Neuronal stem cell (in vitro differentiated cells): Measurements from ENCODE around the gene C22orf23.

Experiments used
- DNase-seq: peaks from one replicate; pipeline ENCODE4 v3.0.0-alpha.2; 2013; ENCODE audit warnings: low spot score
- H2AFZ ChIP-seq: one replicate; pipeline ENCODE4 v1.6.1; 2013; ENCODE audit warnings: mild to moderate bottlenecking, low read length, inconsistent platforms
- H2AK5ac ChIP-seq: 2 replicates; pipeline ENCODE4 v1.6.1; 2013; ENCODE audit warnings: low read depth, mild to moderate bottlenecking, inconsistent platforms, low read length, moderate library complexity, mixed read lengths
- H2BK120ac ChIP-seq: 2 replicates; pipeline ENCODE4 v1.6.1; 2013; ENCODE audit warnings: low read depth, mild to moderate bottlenecking, inconsistent platforms, low read length, moderate library complexity, mixed read lengths
- H2BK12ac ChIP-seq: one replicate; pipeline ENCODE4 v1.6.1; 2013; ENCODE audit warnings: low read length, inconsistent platforms
- H2BK15ac ChIP-seq: 2 replicates; pipeline ENCODE4 v1.6.1; 2013; ENCODE audit warnings: mild to moderate bottlenecking, low read length, inconsistent platforms, mixed read lengths
- H2BK5ac ChIP-seq: one replicate; pipeline ENCODE4 v1.6.1; 2013; ENCODE audit warnings: inconsistent platforms, mild to moderate bottlenecking, low read length, moderate library complexity
- H3K14ac ChIP-seq: one replicate; pipeline ENCODE4 v1.6.1; 2013; ENCODE audit warnings: low read length, inconsistent platforms
- H3K18ac ChIP-seq: 2 replicates; pipeline ENCODE4 v1.6.1; 2013; ENCODE audit warnings: low read length, inconsistent platforms
- H3K23ac ChIP-seq: 2 replicates; pipeline ENCODE4 v1.6.1; 2013; ENCODE audit warnings: low read depth, mild to moderate bottlenecking, mixed read lengths, low read length, inconsistent platforms; ENCODE audit not compliant: poor library complexity
- H3K27ac ChIP-seq: replicated peaks from 3 replicates; pipeline ENCODE4 v1.5.1; 2013; ENCODE audit warnings: low read length, inconsistent platforms
- H3K27me3 ChIP-seq, 3 experiments: 2 replicates each; pipeline ENCODE4 v1.6.1; 2013; ENCODE audit warnings: low read length in 3 of 3, mild to moderate bottlenecking in 2 of 3, inconsistent platforms in 1 of 3, low read depth in 1 of 3, mixed read lengths in 1 of 3, moderate library complexity in 1 of 3; ENCODE audit not compliant: control insufficient read depth in 3 of 3, insufficient read depth in 3 of 3
- H3K36me3 ChIP-seq, 2 donors: replicated peaks in 1 of 2; 2 replicates each; pipeline ENCODE4 v1.6.1; 2013; ENCODE audit warnings: low read length in 2 of 2; ENCODE audit not compliant: control insufficient read depth in 2 of 2, insufficient read depth in 2 of 2
- H3K4ac ChIP-seq: 2 replicates; pipeline ENCODE4 v1.6.1; 2013; ENCODE audit warnings: inconsistent platforms, mild to moderate bottlenecking, low read length, moderate library complexity
- H3K4me1 ChIP-seq, 2 donors: 1 replicate in 1 of 2; 2 replicates in 1 of 2; pipeline ENCODE4 v1.6.1; 2013; ENCODE audit warnings: low read length in 2 of 2, low read depth in 1 of 2; ENCODE audit not compliant: control insufficient read depth in 2 of 2, insufficient read depth in 1 of 2
- H3K4me2 ChIP-seq: one replicate; pipeline ENCODE4 v1.6.1; 2013; ENCODE audit warnings: mild to moderate bottlenecking, low read length, inconsistent platforms; ENCODE audit not compliant: insufficient read depth, poor library complexity, severe bottlenecking
- H3K4me3 ChIP-seq, 2 donors: 2 replicates each; pipeline ENCODE4 v1.5.1; 2013; ENCODE audit warnings: low read length in 2 of 2, mild to moderate bottlenecking in 2 of 2, inconsistent platforms in 1 of 2, moderate library complexity in 1 of 2
- H3K79me1 ChIP-seq: one replicate; pipeline ENCODE4 v1.6.1; 2013; ENCODE audit warnings: low read depth, mild to moderate bottlenecking, inconsistent platforms, low read length, moderate library complexity
- H3K9ac ChIP-seq: one replicate; pipeline ENCODE4 v1.6.1; 2013; ENCODE audit warnings: mild to moderate bottlenecking, low read depth, low read length, inconsistent platforms; ENCODE audit not compliant: poor library complexity
- H3K9me3 ChIP-seq, 2 donors: replicated peaks in 1 of 2; 2 replicates each; pipeline versions ENCODE3 to v1.6.1; 2013; ENCODE audit warnings: low read length in 2 of 2, mild to moderate bottlenecking in 2 of 2, inconsistent platforms in 1 of 2, low read depth in 1 of 2, mixed read lengths in 1 of 2, moderate library complexity in 1 of 2; ENCODE audit not compliant: control insufficient read depth in 2 of 2, insufficient read depth in 1 of 2
- H4K8ac ChIP-seq: one replicate; pipeline ENCODE4 v1.6.1; 2013; ENCODE audit warnings: low read depth, mild to moderate bottlenecking, inconsistent platforms, low read length, moderate library complexity
- H4K91ac ChIP-seq: one replicate; pipeline ENCODE4 v1.6.1; 2013; ENCODE audit warnings: low read length, low read depth, mild to moderate bottlenecking, inconsistent platforms; ENCODE audit not compliant: poor library complexity
- WGBS, 2 donors: extraction: QIAGEN DNeasy Blood & Tissue Kit; methylation state at CpG; one replicate each; pipeline ENCODE4 v1.1.7; 2013; ENCODE audit warnings: missing lambda C conversion rate in 2 of 2, mixed read lengths in 1 of 2; ENCODE audit not compliant: insufficient read length in 2 of 2, insufficient replicate concordance in 1 of 2; ENCODE audit errors: extremely low coverage in 2 of 2; 5-methylcytosine and 5-hydroxymethylcytosine counted together

C22orf23 gene

DNA sequence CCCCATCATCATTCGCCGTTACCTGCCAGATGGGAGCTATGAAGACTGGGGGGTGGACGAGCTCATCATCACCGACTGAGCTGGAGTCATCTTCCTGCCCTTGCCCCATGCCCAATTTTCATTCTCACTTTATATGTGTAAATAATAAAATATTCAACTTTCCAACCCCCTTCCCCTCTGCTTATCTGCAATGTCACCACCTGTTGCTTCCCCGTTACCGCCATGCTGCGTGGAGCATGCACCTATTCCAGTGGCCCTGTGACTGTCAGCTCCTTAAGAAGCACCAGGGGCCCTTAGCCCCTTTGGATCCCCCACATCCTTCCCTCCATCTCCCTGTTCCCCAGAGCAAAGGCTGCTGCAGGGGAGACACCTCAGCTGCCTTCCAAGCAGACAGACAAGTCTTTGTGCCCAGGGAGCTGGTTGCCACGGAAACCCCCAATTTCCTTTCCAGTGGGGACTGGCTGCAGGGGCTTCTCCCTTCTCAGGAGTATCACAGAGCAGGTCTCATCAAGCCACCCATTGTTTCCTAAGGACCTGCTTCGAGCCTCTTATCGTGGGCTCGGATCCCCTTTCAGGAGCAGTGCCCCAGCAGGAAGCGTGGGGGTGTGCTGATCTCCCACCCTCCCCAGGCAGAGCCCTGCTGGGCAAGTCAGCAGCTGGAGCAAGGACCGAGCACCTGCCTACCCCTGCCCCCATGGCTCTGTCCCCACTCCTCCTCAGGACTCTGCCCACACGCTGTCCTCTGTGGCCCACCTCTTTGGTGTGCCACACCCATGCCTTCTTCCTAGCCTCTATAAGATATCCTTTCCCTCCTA, 14.4 kb upstream of the C22orf23 start:
- H3K18ac ChIP-seq: peak overlapping the region; percentile 92
- peaks cover 9 to 30% of the 10 kb centered on the region in 2 donors for H3K4me1 ChIP-seq
- H4K8ac ChIP-seq: no peak overlapping the region
- H3K27ac ChIP-seq: peak overlapping the region; percentile 83
- H3K4me2 ChIP-seq: peak overlapping the region; percentile 21
- H3K79me1 ChIP-seq: peaks cover 4% of the 10 kb centered on the region
- H2BK120ac ChIP-seq: no peak overlapping the region
- no peaks in the 10 kb centered on the region for H3K27me3 ChIP-seq
- no CpG with 5 or more reads among the region's 14 CpGs for WGBS, 2 donors
- H3K36me3 ChIP-seq: peaks cover 13 to 69% of the 10 kb centered on the region in 2 donors
- H2BK15ac ChIP-seq: peak overlapping the region; percentile 46
- H3K4ac ChIP-seq: peak overlapping the region; percentile 14
- no peak overlapping the region for H3K14ac ChIP-seq
- peak overlapping the region; percentile 33 for H2AK5ac ChIP-seq
- no peak overlapping the region for H3K23ac ChIP-seq
- H2AFZ ChIP-seq: no peak overlapping the region
- peak overlapping the region; percentile 67 for H3K9ac ChIP-seq
- peak overlapping the region; percentile 89 for H2BK5ac ChIP-seq
- H2BK12ac ChIP-seq: no peak overlapping the region
- no peak overlapping the region for H4K91ac ChIP-seq
- DNase-seq: no peak
- H3K4me3 ChIP-seq: no peak overlapping the region
- no peaks in the 10 kb centered on the region for H3K9me3 ChIP-seq

DNA sequence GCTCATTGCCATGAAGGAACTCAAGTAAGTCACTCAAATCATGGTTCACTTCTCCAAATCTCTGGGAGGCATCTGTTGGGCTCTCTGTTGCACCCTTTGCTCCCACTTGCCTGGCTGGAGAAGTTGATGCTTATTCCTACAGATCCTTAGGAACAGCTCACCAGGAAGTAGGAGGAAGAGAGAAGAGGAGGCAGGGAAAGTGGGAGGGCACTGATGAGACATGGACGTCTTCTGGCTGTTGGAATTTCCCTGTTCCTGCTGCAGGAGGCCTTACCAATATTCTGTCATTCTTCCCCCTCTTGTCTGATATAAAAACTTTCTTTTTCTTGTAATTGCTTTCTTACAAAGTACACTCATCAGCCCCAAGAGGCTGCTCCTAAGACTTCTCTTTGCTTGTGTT, 13.7 kb upstream of the C22orf23 start:
- no peak overlapping the region for H2AK5ac ChIP-seq
- H3K36me3 ChIP-seq: peaks cover 15 to 66% of the 10 kb centered on the region in 2 donors
- peak overlapping the region; percentile 25 for H3K9ac ChIP-seq
- no peak overlapping the region for H4K8ac ChIP-seq
- H2BK12ac ChIP-seq: peak overlapping the region; percentile 50
- peaks cover 3% of the 10 kb centered on the region for H3K79me1 ChIP-seq
- H2AFZ ChIP-seq: no peak overlapping the region
- no peak overlapping the region for H3K14ac ChIP-seq
- H2BK120ac ChIP-seq: no peak overlapping the region
- no CpG with 5 or more reads among the region's 1 CpG for WGBS, 2 donors
- no peaks in the 10 kb centered on the region for H3K27me3 ChIP-seq
- H3K9me3 ChIP-seq: no peaks in the 10 kb centered on the region
- DNase-seq: no peak
- no peak overlapping the region for H3K4ac ChIP-seq
- no peak overlapping the region for H3K4me2 ChIP-seq
- peak overlapping the region; percentile 57 for H2BK5ac ChIP-seq
- no peak overlapping the region for H3K4me3 ChIP-seq
- no peak overlapping the region for H2BK15ac ChIP-seq
- no peak overlapping the region for H3K18ac ChIP-seq
- peak overlapping the region; percentile 83 for H3K27ac ChIP-seq
- peaks cover 9 to 28% of the 10 kb centered on the region in 2 donors for H3K4me1 ChIP-seq
- no peak overlapping the region for H4K91ac ChIP-seq
- no peak overlapping the region for H3K23ac ChIP-seq

DNA sequence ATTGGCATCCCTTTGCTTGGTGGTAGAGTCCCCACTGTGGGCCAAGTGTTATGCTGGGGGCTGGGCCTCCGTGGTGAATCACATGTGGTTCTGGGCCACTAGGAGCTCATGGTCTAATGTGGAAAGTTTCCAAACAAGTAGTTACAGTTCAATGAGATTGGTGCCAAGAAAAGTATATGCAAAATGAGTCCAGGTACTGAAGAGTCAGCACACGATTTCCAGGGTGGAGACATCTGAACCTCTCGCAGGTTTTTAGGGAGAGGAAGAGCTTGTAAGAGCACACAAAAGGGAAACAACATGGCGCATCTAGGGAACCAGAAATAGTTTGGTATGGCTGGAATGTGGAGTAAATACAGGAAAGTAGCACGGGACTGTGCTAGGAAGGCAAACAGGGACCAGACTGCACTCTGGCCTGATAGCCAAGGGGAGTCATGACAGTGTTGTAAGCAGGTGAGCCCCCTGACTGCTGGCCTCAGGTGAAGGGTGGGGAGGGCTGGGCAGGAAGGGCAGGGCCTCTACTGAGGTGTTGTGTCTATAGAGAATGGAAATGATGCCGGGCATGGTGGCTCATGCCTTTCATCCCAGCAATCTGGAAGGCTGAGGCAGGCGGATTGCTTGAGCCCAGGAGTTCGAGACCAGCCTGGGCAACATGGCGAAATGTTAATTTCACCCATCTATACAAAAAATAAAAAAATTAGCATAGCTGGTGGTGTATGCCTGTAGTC, 12.7 kb upstream of the C22orf23 start:
- WGBS, 2 donors: no CpG with 5 or more reads among the region's 9 CpGs
- Histone ChIP-seq H3K27ac (no peak overlapping the region), H3K9me3 (no peaks in the 10 kb centered on the region), H2BK12ac (no peak overlapping the region), H3K18ac (peak overlapping the region; percentile 13), H3K36me3 (peaks cover 22 to 76% of the 10 kb centered on the region in 2 donors), H3K79me1 (peaks cover 3% of the 10 kb centered on the region), H4K8ac (peak overlapping the region; percentile 83), H3K4me2 (no peak overlapping the region), H2AK5ac (no peak overlapping the region), H2BK15ac (no peak overlapping the region), H3K4me1 (peaks cover 4 to 21% of the 10 kb centered on the region in 2 donors), H3K4ac (no peak overlapping the region), H3K9ac (peak overlapping the region; percentile 61), H3K23ac (no peak overlapping the region), H2BK5ac (peak overlapping the region; percentile 57), H2BK120ac (no peak overlapping the region), H3K27me3 (no peaks in the 10 kb centered on the region), H4K91ac (no peak overlapping the region), H3K4me3 (no peak overlapping the region), H2AFZ (no peak overlapping the region), H3K14ac (no peak overlapping the region)
- DNase-seq: no peak

DNA sequence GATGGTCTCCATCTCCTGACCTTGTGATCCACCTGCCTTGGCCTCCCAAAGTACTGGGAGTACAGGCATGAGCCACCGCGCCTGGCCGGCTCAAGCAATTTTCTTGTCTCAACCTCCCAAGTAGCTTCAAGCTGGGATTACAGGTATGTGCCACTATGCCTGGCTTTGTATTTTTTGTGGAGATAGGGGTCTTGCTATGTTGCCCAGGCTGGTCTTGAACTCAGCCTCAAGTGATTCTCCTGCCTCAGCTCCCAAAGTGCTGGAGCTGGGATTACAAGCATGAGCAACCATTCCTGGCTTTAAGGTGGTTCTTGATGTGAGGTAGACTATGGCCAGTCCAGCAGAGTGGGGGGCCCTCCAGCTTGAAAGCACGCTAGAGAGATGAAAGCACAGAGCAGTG, 7.7 kb upstream of the C22orf23 start:
- H3K9me3 ChIP-seq: peaks cover 0 to 2% of the 10 kb centered on the region in 2 donors
- H3K79me1 ChIP-seq: peaks cover 2% of the 10 kb centered on the region
- no peak overlapping the region for H2BK120ac ChIP-seq
- H3K23ac ChIP-seq: no peak overlapping the region
- H3K9ac ChIP-seq: no peak overlapping the region
- no peak overlapping the region for H3K14ac ChIP-seq
- H2BK15ac ChIP-seq: no peak overlapping the region
- H3K36me3 ChIP-seq: peaks cover 36 to 83% of the 10 kb centered on the region in 2 donors
- DNase-seq: no peak
- H3K4me2 ChIP-seq: no peak overlapping the region
- no peak overlapping the region for H3K18ac ChIP-seq
- H2BK5ac ChIP-seq: no peak overlapping the region
- no peak overlapping the region for H4K91ac ChIP-seq
- H3K4ac ChIP-seq: no peak overlapping the region
- no peak overlapping the region for H2AFZ ChIP-seq
- no CpG with 5 or more reads among the region's 4 CpGs for WGBS, 2 donors
- no peak overlapping the region for H2AK5ac ChIP-seq
- no peak overlapping the region for H3K27ac ChIP-seq
- H3K4me1 ChIP-seq: peaks cover 0 to under 1% of the 10 kb centered on the region in 2 donors
- no peak overlapping the region for H4K8ac ChIP-seq
- no peak overlapping the region for H2BK12ac ChIP-seq
- no peaks in the 10 kb centered on the region for H3K27me3 ChIP-seq
- no peak overlapping the region for H3K4me3 ChIP-seq
